ENCODE results near the gene SNRPB.

Gene SNRPB

DNA sequence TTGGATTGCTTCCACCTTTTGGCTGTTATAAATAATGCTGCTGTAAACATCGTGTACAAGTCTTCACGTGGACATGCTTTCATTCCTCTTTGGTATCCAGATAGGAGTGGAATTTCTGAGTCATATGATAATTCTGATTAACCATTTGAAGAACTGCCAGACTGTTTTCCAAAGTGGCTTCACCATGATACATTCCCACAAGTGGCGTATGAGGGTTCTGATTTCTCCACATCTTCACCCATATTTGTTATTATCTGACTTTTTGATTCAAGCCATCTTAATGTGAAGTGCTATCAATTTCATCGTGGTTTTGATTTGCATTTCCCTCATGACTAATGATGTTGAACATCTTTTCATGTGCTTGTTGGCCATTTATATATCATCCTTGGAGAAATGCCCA is 2.9 kb upstream of the SNRPB start:
- DNase-seq = peak; percentile 47

DNA sequence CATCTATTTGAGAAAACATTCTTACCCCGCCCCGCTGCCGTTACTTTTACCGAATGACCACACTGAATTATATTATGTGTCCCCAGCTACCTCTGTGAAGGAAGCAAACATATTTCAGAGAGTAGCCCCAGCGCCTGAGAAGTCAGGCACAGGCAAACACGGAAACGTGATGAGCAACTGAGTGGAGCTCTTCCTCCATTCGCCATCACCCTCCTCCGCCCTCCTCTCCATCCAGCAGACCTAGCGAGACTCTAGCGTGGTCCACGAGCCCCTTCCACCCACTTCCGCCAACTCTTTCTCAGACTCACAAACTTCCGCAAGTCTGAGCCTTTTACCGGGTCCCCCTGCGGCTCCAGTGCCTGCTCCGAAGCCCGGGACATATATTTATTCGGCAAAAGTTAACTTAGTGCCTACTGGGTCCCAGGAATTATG is 582 bp downstream of the SNRPB start:
- peak; percentile 67 for DNase-seq

DNA sequence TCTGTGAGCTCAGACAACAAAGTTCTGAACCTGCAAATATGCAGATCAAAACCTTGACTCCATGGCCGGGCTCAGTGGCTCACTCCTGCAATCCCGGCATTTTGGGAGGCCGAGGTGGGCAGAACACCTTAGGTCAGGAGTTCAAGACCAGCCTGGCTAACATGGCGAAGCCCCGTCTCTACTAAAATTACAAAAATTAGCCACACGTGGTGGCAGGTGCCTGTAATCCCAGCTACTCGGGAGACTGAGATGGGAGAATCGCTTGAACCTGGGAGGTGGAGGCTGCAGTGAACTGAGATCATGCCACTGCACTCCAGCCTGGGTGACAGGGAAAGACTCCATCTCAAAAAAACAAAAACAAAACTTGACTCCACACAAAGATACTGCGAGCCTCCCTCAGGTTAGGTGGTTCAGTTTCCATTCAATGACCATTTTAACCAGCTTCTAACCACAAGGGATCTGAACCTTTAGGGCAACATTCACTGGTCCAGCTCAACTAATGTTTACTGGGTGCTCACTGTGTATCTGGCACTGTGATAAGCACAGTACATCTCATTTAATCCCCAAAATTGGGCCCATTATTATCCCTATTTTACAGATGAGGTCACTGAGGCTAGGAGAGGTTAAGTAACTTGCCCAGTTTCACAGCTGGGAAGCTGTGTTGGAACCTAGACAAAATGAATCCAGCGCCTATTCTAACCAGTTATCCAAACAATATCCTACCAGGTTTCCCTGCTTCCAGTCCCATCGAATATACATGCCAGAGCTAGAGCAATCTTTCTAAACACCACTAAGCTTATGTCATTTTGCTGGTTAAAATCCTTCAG is 1.8 kb downstream of the SNRPB start:
- DNase-seq = peak; percentile 29

DNA sequence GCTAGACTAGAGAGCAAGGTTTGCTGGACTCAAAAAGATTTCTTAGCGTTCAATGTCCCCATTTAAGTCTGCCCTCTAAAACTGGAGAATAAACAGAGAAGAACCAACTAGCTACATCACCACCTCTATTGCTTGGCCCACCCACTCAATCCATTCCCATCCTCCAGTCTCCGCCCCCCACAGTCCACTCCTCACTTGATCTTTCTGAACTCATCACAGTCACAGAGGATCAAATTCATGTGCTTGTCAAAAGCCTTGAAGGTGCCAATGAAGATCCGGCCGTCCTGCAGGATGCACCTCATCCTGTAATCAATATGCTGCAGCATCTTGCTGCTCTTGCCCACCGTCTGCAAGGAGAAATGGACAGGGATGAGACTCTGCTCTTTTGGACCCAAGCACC is 3.2 kb downstream of the SNRPB start:
- no peak for DNase-seq

DNA sequence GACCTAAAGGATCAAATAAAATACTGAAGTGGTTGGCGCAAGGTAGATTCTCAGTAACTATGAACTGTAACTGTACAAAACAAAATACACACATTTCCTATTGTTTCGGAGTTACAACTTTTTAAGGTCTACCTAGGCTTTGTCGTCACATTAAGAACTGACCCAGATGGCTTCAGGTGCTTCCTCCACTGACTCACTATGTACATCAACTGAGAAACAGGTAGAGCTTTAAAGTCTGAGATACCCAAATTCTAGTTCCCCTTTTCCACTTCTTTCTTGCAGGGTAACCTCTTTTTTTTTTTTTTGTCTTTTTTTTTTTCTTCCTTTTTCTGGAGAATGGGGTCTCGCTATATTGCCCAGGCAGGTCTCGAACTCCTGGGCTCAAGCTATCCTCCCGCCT is 5.5 kb downstream of the SNRPB start:
- DNase-seq = no peak

DNA sequence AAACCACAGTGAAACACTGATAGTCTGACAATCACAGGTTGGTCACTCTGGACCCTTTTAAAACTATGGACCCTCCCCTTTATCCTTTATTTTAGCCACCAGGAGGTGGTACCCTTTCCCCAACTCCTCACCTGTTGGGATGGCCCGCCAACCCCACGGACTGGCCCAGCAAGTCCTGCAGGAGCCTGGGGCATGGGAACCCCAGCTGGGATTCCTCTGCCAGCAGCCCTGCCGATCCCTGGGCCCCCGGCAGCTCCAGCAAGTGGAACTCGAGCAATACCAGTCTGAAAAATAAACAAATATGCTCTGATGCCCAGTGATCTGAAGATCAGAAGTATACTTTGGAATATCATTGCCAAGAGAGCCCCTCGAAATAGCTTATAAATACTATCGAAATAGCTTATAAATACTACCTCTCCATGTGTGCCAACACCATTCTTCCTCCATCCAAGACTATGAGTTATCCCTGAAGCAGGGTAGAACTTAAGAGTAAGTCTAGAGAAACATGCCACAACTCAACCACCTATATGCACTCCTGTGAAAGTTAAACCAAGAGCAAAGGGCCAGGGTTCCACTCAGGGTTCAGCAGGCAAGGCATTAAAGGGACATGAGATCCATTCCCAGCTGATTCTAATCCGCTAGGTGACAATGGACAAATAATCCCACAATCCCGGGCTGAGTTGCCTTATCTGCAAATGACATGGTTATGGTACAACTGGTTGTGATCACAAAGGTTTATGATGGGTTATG is 6.8 kb downstream of the SNRPB start:
- no peak for DNase-seq

DNA sequence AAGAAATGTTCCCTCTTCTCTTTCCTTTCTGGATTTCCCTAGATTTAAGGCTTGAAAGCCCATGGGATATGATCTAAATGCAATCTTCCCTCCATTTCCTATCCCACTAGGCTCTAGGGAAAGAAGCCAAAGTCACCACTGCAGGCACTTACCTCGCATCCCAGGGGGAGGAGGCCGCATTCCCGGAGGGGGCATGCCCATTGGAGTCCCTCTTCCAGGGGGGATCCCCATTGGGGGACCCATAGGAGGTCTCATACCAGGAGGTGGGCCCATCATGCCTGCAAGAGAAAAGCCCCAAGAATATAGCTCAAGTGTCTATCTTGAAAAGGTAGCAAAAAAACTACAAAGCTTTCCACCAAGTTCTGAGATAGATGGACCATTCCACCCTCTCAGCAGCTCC is 8.1 kb downstream of the SNRPB start:
- DNase-seq = no peak

DNA sequence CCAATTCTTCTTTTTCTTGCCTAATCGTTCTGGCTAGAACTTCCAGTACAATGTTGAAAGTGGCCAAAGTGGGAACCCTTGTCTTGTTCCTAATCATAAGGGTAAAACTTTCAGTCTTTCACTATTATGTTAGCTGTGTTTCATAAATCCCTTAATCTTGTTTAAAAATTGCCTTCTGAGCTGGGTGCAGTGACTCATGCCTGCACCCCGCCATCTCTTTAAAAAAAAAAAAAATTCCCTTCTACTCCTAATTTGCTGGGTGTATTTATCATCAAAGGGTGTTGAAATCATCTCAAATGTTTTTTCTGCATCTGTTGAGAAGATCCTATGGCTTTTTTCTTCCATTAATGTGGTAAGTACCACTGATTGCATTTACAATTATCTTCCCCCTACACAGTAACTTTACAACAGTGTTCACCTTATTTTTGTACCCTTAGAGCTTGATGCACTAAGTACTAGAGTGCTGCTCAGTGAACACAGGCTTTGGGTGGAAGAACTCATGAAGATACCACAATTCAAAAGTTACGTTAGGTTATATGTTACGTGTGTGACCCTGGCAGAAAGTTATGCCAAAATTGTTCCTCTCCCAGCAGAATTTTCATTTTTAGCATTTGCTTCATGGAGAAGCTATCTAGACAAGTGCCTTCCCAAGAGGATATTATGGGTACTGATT is 9.7 kb downstream of the SNRPB start:
- no peak for DNase-seq

DNA sequence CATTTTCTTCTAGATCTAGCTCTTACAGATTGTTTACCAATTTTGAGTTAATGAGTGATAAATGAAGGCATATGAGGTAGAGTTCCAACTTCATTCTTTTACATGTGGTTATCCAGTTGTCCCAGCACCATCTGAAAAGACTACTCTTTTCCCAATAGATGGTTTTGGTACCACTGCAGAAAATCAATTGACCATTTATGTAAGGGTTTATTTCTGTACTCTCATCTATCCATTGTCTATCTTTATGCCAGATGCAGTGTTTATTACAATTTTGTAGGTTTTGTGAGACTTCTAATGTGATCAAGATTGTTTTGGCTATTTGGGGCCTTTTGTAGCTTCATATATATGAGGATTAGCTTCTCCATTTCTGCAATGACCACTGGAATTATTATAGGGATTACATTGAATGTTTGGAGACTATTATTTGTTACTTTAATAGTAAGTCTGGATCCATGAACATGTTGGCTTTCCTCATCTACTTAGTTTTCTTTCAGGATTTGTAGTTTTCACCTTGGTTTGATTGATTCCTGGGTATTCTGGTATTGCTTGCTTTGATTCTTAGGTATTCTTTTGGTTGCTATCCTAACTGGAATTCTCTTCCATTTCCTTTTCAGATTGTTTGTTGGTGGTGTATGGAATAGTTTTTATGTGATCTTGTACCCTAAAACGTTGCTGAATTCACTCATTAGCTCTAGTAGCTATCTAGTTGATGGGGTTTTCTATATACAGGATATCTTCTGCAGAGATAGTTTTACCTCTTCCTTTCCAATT is 10.4 kb downstream of the SNRPB start:
- no peak for DNase-seq

DNA sequence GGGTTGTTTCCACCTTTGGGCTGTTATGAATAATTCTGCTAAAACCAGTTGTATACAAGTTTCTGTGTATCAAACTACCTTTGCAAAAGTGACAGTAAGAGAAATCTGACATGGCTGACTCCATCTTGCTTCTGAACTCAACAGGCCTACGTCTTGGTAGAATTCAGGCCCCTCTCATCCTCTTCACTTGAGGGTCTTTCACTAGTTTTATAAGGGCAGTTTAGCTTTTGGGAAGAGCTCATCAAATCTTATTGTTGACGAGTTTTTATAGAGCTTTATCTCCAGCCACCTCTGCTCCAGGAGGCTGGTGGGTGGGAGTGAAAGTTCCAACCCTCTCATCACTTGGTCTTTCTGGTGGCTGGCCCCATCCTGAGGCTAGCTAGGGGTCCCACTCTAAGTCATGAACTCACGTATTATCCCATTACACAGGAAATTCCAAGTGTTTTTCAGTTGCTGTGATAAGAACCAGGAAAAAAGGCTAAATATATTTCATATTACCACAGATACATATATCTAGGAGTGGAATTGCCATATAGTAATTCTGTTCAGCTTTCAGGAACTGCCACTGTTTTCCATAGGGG is 11.6 kb downstream of the SNRPB start:
- DNase-seq = no peak

DNA sequence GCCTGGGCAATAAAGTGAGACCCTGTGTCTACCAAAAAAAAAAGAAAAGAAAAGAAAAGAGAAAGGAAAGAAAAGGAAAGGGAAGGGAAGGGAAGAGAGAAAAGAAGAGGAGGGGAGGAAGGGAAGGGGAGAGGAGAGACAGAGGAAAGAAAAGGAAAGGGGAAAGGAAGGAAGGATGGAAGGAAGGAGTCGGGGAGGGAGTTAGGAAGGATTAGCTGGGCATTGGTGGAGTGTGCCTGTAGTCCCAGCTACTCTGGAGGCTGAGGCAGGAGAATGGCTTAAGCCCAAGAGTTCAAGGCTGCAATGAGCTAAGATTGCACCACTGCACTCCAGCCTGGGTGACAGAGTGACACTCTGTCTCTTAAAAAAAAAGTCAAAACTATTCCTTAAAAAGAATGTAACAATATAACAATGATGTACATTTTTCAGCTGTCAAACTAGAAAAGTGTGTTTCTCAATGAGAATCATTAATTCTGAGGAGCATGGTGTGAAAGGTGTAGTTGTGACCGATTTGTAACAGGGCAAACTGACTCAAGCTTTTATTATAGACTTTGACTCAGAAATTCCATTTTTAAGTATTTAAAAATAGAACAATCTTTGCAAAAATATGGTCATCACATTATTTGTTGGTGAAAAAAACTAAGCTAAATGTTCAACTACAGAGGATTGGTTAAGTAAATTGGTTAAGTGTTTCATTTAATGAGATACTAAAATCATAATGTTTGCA is 14.7 kb downstream of the SNRPB start:
- DNase-seq = no peak

DNA sequence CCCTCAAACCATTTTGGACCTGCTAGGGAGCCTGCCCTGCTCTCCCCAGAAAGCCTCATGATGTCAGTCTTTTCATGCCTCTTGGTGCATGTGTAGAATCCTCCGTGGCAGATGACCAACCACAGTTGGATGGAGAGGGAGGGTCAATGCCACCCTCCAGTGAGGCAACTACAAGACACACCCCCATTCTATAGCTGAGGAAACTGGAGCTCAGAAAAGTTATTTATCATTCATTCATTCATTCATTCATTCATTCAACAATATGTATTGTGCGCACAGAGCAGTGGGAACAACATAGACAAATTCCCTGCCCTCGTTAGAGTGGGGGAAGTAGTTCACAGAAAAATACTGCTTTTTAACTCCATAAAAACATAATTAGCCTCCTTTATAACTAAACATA is 16.8 kb downstream of the SNRPB start:
- DNase-seq = no peak

DNA sequence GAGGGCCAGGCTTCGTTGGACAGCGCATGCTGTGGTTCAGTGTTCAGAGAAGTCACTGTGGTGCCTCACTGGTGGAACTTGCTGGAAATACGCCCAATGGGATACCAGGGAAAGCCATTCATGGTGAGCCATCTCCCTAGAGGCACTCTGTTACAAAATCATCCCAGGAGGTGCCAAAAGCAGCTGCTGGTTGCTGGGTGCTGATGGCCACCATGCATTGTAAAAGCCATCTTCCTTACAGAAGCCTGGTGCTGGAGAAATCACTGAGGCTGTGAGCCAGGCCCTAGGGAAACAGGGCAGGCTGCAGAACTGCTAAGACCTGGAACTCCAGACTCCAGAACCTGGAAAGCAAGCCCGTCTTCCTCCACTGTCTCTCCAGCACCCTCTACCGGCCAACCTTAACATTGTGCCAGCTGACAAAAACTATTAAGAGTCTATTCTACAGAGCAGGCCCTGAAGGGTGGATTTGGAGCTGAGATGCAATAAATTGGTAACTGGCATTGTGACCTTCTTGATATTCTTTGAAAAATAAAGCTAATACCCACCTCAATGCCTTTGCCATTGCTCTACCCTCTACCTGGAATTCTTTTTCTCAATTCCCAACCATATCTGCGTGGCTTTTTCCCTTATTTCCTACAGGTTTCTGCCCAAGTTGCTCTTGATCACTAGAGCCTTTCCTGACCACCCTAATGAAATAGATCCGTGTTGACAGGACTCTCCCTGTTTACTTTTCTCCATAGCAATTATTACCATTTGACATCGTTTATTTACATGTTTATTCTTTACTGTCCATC is 18.5 kb downstream of the SNRPB start:
- peak; percentile 65 for DNase-seq

DNA sequence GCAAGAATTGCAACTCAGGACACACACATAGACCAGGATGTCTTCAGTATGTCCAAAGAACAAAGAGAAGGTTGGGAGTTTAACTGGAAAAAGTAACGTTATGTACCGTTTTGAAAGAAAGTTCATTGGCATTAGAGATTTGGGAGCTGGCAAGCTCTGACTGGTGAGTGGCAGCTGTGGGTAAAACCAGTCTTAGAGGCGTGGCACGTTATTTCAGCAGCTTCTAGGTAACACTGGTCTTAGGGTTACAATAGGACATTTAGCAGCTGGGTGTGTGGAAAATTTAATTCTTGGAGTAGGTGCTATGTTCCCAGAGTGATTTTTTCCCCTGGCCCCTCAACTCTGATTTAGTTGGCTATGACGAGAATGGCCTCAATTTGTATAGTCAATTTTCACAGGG is 19.2 kb downstream of the SNRPB start:
- DNase-seq = no peak

DNA sequence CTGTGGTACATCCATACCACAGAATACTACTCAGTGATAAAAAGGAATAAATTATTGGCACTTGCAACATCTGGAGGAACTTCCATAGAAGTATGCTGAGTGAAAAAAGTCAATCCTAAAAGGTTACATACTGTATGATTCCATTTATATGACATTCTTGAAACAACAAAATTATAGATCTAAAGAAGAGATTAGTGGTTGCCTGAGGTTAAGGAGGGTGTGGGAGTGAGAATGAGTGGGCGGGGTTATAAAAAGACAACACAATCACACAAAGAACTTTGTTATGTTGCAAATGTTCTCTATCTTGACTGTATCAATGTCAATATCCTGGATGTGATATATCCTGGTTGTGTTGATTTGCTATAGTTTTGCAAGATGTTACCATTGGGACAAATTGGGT is 21.2 kb downstream of the SNRPB start:
- no peak for DNase-seq

DNA sequence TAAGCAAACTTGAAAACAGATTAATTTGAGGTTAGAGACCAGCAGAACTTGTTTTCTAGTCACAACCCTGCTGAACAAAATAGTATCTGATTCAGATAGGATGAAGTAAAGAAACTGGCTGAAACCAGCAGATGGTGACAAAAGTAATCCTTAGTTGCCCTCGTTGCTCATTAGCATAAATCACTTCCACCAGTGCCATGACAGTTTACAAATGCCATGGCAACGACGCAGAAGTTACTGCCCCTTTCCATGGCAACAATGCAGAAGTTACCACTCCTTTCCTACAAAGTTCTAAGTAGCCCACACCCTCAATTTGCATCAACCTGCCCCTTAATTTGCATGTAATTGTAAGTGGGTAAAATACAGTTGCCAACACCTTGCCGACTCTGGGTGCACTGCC is 23.7 kb downstream of the SNRPB start:
- DNase-seq = no peak

DNA sequence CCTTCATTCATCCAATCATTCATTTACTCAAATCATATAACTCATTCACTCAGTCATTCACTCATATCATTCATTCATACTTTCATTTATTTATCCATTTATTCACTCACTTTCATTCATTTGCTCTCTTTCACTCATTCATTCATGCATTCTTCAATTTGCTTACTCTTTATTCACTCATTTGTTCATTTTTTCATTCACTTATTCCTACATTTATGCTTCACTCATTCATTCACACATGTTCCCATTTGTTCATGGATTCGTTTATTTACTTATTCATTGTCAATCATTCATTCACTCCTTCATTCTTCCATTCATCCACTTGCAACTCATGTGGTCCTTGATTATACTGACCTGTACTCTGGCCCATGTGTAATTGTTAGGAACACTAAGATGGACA is 39.4 kb downstream of the SNRPB start:
- no peak for DNase-seq

DNA sequence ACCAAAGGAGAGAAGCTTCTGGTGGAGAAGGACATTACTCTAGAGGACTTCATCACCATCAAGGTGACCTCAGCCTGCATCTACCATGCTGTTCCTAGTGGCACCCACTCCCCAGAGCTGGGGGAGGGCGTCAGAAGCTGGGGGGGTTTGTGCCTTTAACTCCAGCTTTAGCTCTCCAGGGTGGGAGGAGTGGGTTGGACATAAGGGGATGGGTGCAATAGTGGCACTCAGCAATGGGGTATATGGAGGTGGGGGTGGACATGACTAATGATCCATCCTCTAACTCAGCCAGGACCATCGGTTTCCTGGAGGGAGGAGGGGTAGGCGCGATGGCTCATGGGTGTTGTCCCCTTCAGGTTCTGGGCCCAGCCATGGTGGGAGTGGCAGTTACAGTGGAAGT is 40.1 kb downstream of the SNRPB start:
- no peak for DNase-seq

DNA sequence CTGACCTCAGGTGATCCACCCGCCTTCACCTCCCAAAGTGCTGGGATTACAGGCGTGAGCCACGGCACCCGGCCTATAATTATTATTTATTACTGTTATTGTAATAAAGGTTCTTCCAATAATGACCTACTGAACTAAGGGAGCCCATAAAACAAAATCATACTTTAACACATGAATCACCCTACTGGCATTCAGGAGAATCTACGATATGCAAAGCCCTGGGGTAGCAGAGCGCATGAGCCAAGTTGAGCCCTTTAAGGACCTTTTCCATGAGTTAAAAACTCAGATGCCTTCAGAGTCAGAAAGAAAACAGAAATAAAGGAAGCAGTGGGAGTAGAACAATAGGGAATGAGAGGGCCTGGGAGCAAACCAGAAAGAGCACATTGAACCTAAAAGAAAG is 41.5 kb downstream of the SNRPB start:
- no peak for DNase-seq

DNA sequence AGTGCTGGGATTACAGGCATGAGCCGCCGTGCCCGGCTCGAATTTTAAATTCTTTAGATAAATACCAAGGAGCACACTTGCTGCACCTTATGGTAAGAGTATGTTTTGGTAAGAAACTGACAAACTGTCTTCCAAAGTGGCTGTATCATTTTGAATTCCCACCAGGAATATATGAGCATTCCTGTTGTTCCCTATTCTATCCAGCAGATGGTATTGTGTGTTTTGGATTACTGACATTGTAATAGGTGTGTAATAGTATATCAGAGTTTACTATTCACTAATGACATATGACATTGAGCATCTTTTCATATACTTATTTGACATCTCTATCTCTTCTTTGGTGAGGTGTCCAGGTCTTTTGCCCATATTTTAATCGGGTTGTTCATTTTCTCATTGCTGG is 49.3 kb downstream of the SNRPB start:
- no peak for DNase-seq

DNA sequence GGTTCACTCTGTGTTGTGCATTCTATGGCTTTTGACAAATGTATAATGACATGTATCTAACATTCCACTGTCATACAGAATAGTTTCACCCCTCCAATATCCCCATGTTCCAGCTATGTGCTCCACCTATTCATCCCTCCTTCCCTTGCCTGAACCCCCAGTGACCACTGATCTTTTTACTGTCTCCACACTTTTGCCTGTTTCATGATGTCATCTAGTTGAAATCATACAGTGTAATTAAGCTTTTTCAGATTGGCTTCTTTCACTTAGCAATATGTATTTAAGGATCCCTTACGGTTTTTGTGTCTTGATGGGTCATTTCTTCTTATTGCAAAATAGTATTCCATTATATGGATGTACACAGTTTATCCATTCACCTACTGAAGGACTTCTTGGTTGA is 50.1 kb downstream of the SNRPB start:
- DNase-seq = no peak
